H1 (cell line): ENCODE data around the gene DNER. TPM values are rescaled to one million over a fixed set of nuclear protein-coding genes. Genes with fewer than 3 reads are reported as not detected.

ENCODE experiments used
- CTCF ChIA-PET: fragments of 300-600 bp; sonication (Branson Sonifier 250); formaldehyde crosslinking; loops from one replicate; lab custom pipeline; 2021; ENCODE audit not compliant: partially characterized antibody; lab: Charles Lee
- POLR2A ChIA-PET: fragments of 300-600 bp; sonication (Branson Sonifier 250); formaldehyde crosslinking; loops from one replicate; lab custom pipeline; 2021; ENCODE audit warnings: inconsistent platforms; ENCODE audit not compliant: partially characterized antibody; lab: Charles Lee
- DNase-seq, 2 experiments: peaks; one replicate each; pipeline versions ENCODE4 v3.0.0 to v3.0.0-alpha.2; 2010 to 2022; ENCODE audit warnings: low spot score in 2 of 2, low read depth in 1 of 2, mixed read lengths in 1 of 2
- FAIRE-seq: peaks from 2 replicates; lab custom pipeline; 2011; peaks lifted over from hg19 to GRCh38; lab: Jason Lieb, UNC
- H2AFZ ChIP-seq: 2 replicates; pipeline ENCODE4 v1.8.1; 2012; ENCODE audit warnings: low read length, inconsistent platforms
- H2AK5ac ChIP-seq: 2 replicates; pipeline ENCODE4 v1.6.1; 2013; ENCODE audit warnings: low read depth, low read length
- H2BK120ac ChIP-seq: replicated peaks from 2 replicates; pipeline ENCODE3; 2013; ENCODE audit warnings: low read depth, low read length, inconsistent platforms
- H2BK12ac ChIP-seq: 2 replicates; pipeline ENCODE4 v1.6.1; 2013; ENCODE audit warnings: low read depth, low read length
- H2BK15ac ChIP-seq: 2 replicates; pipeline ENCODE4 v1.6.1; 2013; ENCODE audit warnings: low read length
- H2BK20ac ChIP-seq: 2 replicates; pipeline ENCODE4 v1.6.1; 2013; ENCODE audit warnings: low read length
- H2BK5ac ChIP-seq: 2 replicates; pipeline ENCODE4 v1.6.1; 2013; ENCODE audit warnings: low read depth, low read length
- H3K14ac ChIP-seq: 2 replicates; pipeline ENCODE4 v1.6.1; 2013; ENCODE audit warnings: inconsistent platforms; ENCODE audit not compliant: insufficient read length
- H3K18ac ChIP-seq: 2 replicates; pipeline ENCODE4 v1.6.1; 2013; ENCODE audit warnings: low read length; ENCODE audit errors: extremely low read depth
- H3K23ac ChIP-seq: 2 replicates; pipeline ENCODE4 v1.6.1; 2013; ENCODE audit warnings: inconsistent platforms; ENCODE audit not compliant: insufficient read length
- H3K23me2 ChIP-seq: 2 replicates; pipeline ENCODE4 v1.6.1; 2013; ENCODE audit warnings: low read depth, low read length
- H3K27ac ChIP-seq: 2 replicates; pipeline ENCODE4 v1.6.1; 2011; ENCODE audit warnings: low read depth, low read length, inconsistent platforms
- H3K27me3 ChIP-seq, 4 experiments: replicated peaks in 1 of 4; 1 replicate in 1 of 4; 2 replicates in 3 of 4; pipeline versions ENCODE4 v1.6.1 to v1.8.1; 2011 to 2013; ENCODE audit warnings: low read length in 3 of 4, mild to moderate bottlenecking in 3 of 4, inconsistent platforms in 2 of 4, mixed read lengths in 2 of 4, moderate library complexity in 1 of 4; ENCODE audit not compliant: control insufficient read depth in 3 of 4, insufficient read depth in 3 of 4; ENCODE audit errors: extremely low read depth in 1 of 4
- H3K36me3 ChIP-seq, 4 experiments: 2 replicates each; pipeline versions ENCODE4 v1.6.1 to v1.8.1; 2011 to 2013; ENCODE audit warnings: mild to moderate bottlenecking in 4 of 4, low read length in 3 of 4, moderate library complexity in 2 of 4, control low read depth in 1 of 4, inconsistent platforms in 1 of 4; ENCODE audit not compliant: insufficient read depth in 4 of 4, control insufficient read depth in 2 of 4
- H3K4ac ChIP-seq: replicated peaks from 2 replicates; pipeline ENCODE3; 2013; ENCODE audit warnings: low read length, low read depth, mixed read lengths, inconsistent platforms; ENCODE audit not compliant: insufficient read length
- H3K4me1 ChIP-seq, 4 experiments: replicated peaks in 1 of 4; 1 replicate in 1 of 4; 2 replicates in 3 of 4; pipeline versions ENCODE4 v1.6.1 to v1.8.1; 2011 to 2013; ENCODE audit warnings: low read length in 3 of 4, inconsistent platforms in 2 of 4, mixed read lengths in 1 of 4; ENCODE audit not compliant: insufficient read depth in 4 of 4, control insufficient read depth in 3 of 4
- H3K4me2 ChIP-seq, 2 experiments: 2 replicates each; pipeline versions ENCODE4 v1.6.1 to v1.8.1; 2011 to 2013; ENCODE audit warnings: low read depth in 2 of 2, low read length in 2 of 2, control low read depth in 1 of 2, inconsistent platforms in 1 of 2, mild to moderate bottlenecking in 1 of 2; ENCODE audit not compliant: insufficient read depth in 1 of 2
- H3K4me3 ChIP-seq, 4 experiments: fragments of 200-600, 300-600 bp in 1 of 4; sonication (generic), shearing (Covaris generic), sonication (Bioruptor Twin) in 1 of 4; 2 replicates each; pipeline versions ENCODE4 v1.5.1 to v1.8.1; 2011 to 2016; ENCODE audit warnings: low read length in 4 of 4, low read depth in 3 of 4, control low read depth in 2 of 4, inconsistent platforms in 2 of 4, mild to moderate bottlenecking in 2 of 4, mixed read lengths in 1 of 4, moderate library complexity in 1 of 4; ENCODE audit not compliant: insufficient read depth in 2 of 4; ENCODE audit errors: extremely low read depth in 1 of 4
- H3K56ac ChIP-seq: replicated peaks from 2 replicates; pipeline ENCODE3; 2013; ENCODE audit warnings: low read depth, mild to moderate bottlenecking, mixed read lengths, low read length, inconsistent platforms; ENCODE audit not compliant: insufficient read length
- H3K79me1 ChIP-seq: 2 replicates; pipeline ENCODE4 v1.6.1; 2013; ENCODE audit warnings: low read depth, low read length, control low read depth
- H3K79me2 ChIP-seq, 2 experiments: 2 replicates each; pipeline versions ENCODE4 v1.6.1 to v1.8.1; 2012 to 2013; ENCODE audit warnings: low read length in 2 of 2, mild to moderate bottlenecking in 2 of 2, inconsistent platforms in 1 of 2; ENCODE audit not compliant: insufficient read depth in 2 of 2, control insufficient read depth in 1 of 2
- H3K9ac ChIP-seq, 4 experiments: replicated peaks in 1 of 4; 1 replicate in 1 of 4; 2 replicates in 3 of 4; pipeline versions ENCODE4 v1.6.1 to v1.8.1; 2011 to 2013; ENCODE audit warnings: low read depth in 3 of 4, low read length in 3 of 4, control low read depth in 2 of 4, mild to moderate bottlenecking in 2 of 4, moderate library complexity in 2 of 4, inconsistent platforms in 1 of 4; ENCODE audit errors: extremely low read depth in 1 of 4
- H3K9me3 ChIP-seq, 2 experiments: 2 replicates each; pipeline versions ENCODE4 v1.6.1 to v1.8.1; 2012 to 2013; ENCODE audit warnings: mild to moderate bottlenecking in 2 of 2, moderate library complexity in 2 of 2, control low read depth in 1 of 2, inconsistent platforms in 1 of 2, low read depth in 1 of 2, low read length in 1 of 2, mixed read lengths in 1 of 2; ENCODE audit not compliant: insufficient read depth in 2 of 2
- H4K20me1 ChIP-seq, 2 experiments: replicated peaks in 1 of 2; 2 replicates each; pipeline versions ENCODE3 to v1.8.1; 2011 to 2013; ENCODE audit warnings: inconsistent platforms in 2 of 2, low read length in 2 of 2, mild to moderate bottlenecking in 1 of 2; ENCODE audit not compliant: insufficient read depth in 2 of 2, control insufficient read depth in 1 of 2
- H4K5ac ChIP-seq: 2 replicates; pipeline ENCODE4 v1.6.1; 2013; ENCODE audit warnings: low read length, low read depth, mixed read lengths, inconsistent platforms; ENCODE audit not compliant: insufficient read length
- H4K8ac ChIP-seq: 2 replicates; pipeline ENCODE4 v1.8.0; 2013; ENCODE audit warnings: mild to moderate bottlenecking, moderate library complexity, low read length, inconsistent platforms; ENCODE audit not compliant: insufficient read depth; ENCODE audit errors: extremely low read depth
- H4K91ac ChIP-seq: replicated peaks from 2 replicates; pipeline ENCODE3; 2013; ENCODE audit warnings: low read length, mixed read lengths, inconsistent platforms; ENCODE audit not compliant: insufficient read length
- CHD2 ChIP-seq: IDR thresholded peaks from 2 replicates; pipeline ENCODE4 v1.6.1; 2012; ENCODE audit warnings: low read length, improper control_type of control experiment
- CTBP2 ChIP-seq: IDR thresholded peaks from 2 replicates; pipeline ENCODE4 v1.7.0; 2011; ENCODE audit warnings: borderline replicate concordance, mild to moderate bottlenecking, moderate library complexity, mixed read lengths, low read length; ENCODE audit not compliant: insufficient read depth, insufficient read length
- SUZ12 ChIP-seq: fragments of 200-600 bp; sonication (generic); IDR thresholded peaks from 2 replicates; pipeline ENCODE4 v1.6.1; 2012; ENCODE audit warnings: mild to moderate bottlenecking, inconsistent platforms, low read length, moderate library complexity, mixed read lengths
- WGBS, 2 experiments: shearing (Covaris generic) in 1 of 2; methylation state at CpG; one replicate each; pipeline versions ENCODE4 v1.1.6 to v1.1.7; 2013 to 2015; ENCODE audit warnings: low lambda C conversion rate in 2 of 2, mixed read lengths in 2 of 2, inconsistent platforms in 1 of 2, low coverage in 1 of 2, missing lambda C conversion rate in 1 of 2; ENCODE audit not compliant: insufficient replicate concordance in 2 of 2, insufficient coverage in 1 of 2, insufficient read length in 1 of 2; ENCODE audit errors: extremely low coverage in 1 of 2, missing lambda C conversion rate in 1 of 2; 5-methylcytosine and 5-hydroxymethylcytosine counted together
- polyA plus RNA-seq, 7 experiments: library from polyadenylated mRNA; depleted of rRNA in 3 of 7; stranded (reverse) in 5 of 7; unstranded in 2 of 7; fragments of >200 nt in 5 of 7; fragments of 200-250 nt in 2 of 7; gene quantifications; 1 replicate in 5 of 7; 2 replicates in 1 of 7; 4 replicates in 1 of 7; pipeline versions ENCODE4 v1.2.1 to v1.2.3, GENCODE V29; 2011 to 2013; ENCODE audit warnings: missing spikeins in 2 of 7, mixed read lengths in 2 of 7
- total RNA-seq: library from RNA; stranded (reverse); fragmentation: NEBNext Ultra II Directional; extraction: Animal tissue kit (Norgen Biotek cat#: 25700); gene quantifications from 2 replicates; pipeline ENCODE4 v1.2.1, GENCODE V29; 2021

DNER gene
- total and polyA plus RNA-seq, 2 of the 8 experiments (the other 6 are each of a cell fraction or from before 2014, with no cell fraction given), result 6.8 to 16.3 TPM

DNA sequence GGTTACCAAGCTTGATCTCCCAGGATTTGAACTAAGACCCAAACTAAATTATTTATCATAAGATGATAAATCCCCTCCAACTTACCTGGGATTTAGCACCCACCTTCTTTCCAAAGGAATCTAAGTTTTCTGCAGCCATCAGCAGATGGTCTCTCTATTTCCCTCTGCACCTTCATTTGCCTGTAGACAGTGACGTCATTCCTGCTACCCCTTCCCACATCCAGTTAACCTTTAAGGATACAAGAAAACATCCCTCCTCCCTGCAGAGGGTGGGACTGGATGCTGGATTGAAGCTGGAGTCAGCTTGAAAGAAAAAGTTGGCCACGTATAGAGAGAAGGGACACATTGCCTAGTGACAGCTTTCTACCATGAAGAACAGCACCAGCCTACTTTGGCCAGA, 3.7 kb upstream of the DNER start:
- DNase-seq, result no peak
- Histone ChIP-seq H3K18ac (no peak overlapping the region), H3K4me2 (no peak overlapping the region), H3K23ac (no peak overlapping the region), H4K20me1 (peaks cover 0 to 2% of the 10 kb centered on the region in 2 experiments), H3K79me1 (no peaks in the 10 kb centered on the region), H3K23me2 (peaks cover 15% of the 10 kb centered on the region), H3K56ac (no peak overlapping the region), H3K9me3 (no peaks in the 10 kb centered on the region), H2AK5ac (no peak overlapping the region), H3K27ac (no peak overlapping the region), H4K91ac (no peak overlapping the region), H2BK15ac (no peak overlapping the region), H3K9ac (no peak overlapping the region), H3K4ac (no peak overlapping the region), H3K79me2 (no peaks in the 10 kb centered on the region), H2BK120ac (no peak overlapping the region), H2BK5ac (no peak overlapping the region), H2BK12ac (no peak overlapping the region), H2BK20ac (no peak overlapping the region), H2AFZ (no peak overlapping the region), H4K5ac (no peak overlapping the region), H3K4me3 (no peak overlapping the region), H3K4me1 (peaks cover 0 to 6% (median 1%) of the 10 kb centered on the region in 4 experiments; a peak in 5 of 7 replicates), H3K27me3 (peaks cover 1 to 12% (median 8%) of the 10 kb centered on the region in 4 experiments; a peak in 6 of 7 replicates), H3K36me3 (no peaks in the 10 kb centered on the region), H4K8ac (no peak overlapping the region), H3K14ac (peak overlapping the region; percentile 14)
- CTCF ChIA-PET, result interaction anchor here (1.0 to 1.6 kb wide), 7 partner anchors 14 to 1027 kb away, joined by 3 to 4 read pairs (median 3); no protein-coding TSS in a partner anchor
- no peak for TF ChIP-seq CHD2
- TF ChIP-seq CTBP2, result no peak
- TF ChIP-seq SUZ12, result no peak
- no peak for FAIRE-seq
- POLR2A ChIA-PET, result no interaction called here
- WGBS, 2 experiments, result 79% methylated on average over 2 of the region's 2 CpGs; no CpG with 5 or more reads in 1 of the 2 experiments
